D721Med (cell line): ENCODE results near the gene KCNH5.

Experiments used
- DNase-seq: peaks from one replicate; pipeline ENCODE4 v3.0.0; 2011; ENCODE audit warnings: low spot score; ENCODE audit not compliant: insufficient read length
- FAIRE-seq: peaks from 2 replicates; lab custom pipeline; 2011; peaks lifted over from hg19 to GRCh38; lab: Jason Lieb, UNC
- TF ChIP-seq, protein P1 (sequence below): IDR thresholded peaks from 2 replicates; pipeline ENCODE4 v1.5.1; 2012; ENCODE audit warnings: mild to moderate bottlenecking, control low read depth; ENCODE audit not compliant: insufficient read depth; ENCODE audit errors: missing control alignments

Gene KCNH5

DNA sequence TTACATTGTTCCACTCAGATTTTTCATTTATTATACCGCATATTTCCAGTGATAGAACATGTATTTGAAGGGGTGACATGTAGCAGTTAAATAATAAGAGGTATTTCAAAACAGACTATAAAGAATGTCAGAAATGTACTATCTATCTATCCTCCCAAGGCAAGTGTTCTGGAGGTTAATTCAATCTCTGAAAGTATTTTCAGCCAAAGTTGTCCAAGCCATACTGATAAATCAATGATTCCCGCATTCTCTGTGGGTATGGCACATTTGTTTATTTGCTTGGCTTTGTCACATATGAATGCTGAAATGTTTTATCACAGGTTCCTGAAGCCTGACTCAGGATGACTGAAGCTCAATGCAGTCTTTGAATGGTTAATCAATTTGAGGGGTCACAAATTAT, 35.8 kb downstream of the KCNH5 start:
- TF ChIP-seq, protein P1, sequence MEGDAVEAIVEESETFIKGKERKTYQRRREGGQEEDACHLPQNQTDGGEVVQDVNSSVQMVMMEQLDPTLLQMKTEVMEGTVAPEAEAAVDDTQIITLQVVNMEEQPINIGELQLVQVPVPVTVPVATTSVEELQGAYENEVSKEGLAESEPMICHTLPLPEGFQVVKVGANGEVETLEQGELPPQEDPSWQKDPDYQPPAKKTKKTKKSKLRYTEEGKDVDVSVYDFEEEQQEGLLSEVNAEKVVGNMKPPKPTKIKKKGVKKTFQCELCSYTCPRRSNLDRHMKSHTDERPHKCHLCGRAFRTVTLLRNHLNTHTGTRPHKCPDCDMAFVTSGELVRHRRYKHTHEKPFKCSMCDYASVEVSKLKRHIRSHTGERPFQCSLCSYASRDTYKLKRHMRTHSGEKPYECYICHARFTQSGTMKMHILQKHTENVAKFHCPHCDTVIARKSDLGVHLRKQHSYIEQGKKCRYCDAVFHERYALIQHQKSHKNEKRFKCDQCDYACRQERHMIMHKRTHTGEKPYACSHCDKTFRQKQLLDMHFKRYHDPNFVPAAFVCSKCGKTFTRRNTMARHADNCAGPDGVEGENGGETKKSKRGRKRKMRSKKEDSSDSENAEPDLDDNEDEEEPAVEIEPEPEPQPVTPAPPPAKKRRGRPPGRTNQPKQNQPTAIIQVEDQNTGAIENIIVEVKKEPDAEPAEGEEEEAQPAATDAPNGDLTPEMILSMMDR: no peak
- DNase-seq (no peak), FAIRE-seq (no peak)

DNA sequence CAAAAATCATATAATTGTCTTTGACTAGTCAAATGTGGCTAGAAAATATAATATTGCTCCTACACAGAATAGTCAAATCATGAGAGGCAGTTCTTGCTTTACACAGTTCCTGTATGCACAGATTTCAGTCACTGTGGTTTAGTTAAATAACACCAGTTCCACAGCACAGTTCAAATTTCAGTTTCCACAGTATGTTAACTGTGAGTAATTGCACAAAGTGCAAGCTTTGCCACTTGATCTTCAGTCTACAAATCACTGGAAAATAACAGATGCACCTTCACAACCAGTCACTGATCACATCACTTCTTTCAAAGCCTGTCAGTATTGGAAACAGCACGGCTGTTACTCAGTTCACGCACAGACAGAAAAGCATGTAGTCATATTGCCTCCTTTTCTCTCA, 38.7 kb downstream of the KCNH5 start:
- DNase-seq: no peak
- TF ChIP-seq, protein P1: no peak
- no peak for FAIRE-seq

GRCh38 chr14:62994096-62994495, 51.2 kb downstream of the KCNH5 start:
- no peak for FAIRE-seq
- DNase-seq: no peak
- TF ChIP-seq, protein P1: no peak

DNA sequence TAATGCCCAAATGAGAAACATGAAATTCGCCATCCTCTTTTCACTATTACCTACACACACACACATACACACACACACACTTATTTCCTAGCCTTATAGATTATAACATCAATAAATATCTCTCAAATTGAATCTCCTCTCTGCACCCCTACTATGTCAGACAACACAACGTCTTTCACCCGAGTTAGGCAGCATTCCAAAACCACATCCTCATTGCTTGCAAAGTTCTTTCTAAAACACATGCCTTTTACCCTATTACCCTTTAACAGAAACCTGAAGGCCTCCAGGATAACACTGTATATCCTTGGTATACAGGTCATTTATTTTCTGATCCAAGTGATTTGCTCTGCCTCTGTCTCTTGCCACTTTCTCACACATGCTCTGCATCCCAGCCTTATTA, 56.3 kb downstream of the KCNH5 start:
- DNase-seq (no peak), FAIRE-seq (no peak)
- TF ChIP-seq, protein P1: no peak

- FAIRE-seq (no peak), DNase-seq (no peak)
- TF ChIP-seq, protein P1: no peak
Measured at GRCh38 chr14:62983821-62984220, 61.4 kb downstream of the KCNH5 start.

DNA sequence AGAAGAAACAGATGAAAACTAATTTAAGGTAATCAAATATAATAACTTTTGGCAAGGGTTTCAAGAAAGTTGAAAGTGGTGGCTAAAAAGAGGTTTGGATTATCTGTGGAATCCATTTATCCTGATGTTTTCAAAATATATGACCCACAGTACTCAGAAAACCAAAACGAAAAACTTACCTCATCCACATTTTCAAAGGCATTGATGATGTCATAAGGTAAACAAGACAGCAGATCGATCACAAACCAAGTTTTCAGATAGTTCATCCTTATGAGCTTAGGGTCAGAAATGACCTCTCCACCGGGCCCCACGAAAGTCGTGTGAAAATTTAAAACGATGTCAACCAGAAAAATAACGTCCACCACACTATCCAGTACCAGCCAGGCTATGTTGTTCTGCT, 64.6 kb downstream of the KCNH5 start:
- no peak for DNase-seq
- FAIRE-seq: no peak
- TF ChIP-seq, protein P1: no peak

GRCh38 chr14:62957562-62957961, 87.7 kb downstream of the KCNH5 start:
- no peak for DNase-seq
- TF ChIP-seq, protein P1: no peak
- FAIRE-seq: no peak
